Panc1 (cell line): Measurements from ENCODE around the gene CD226. TPM values are rescaled to one million over a fixed set of nuclear protein-coding genes. Genes with fewer than 3 reads are reported as not detected.

ENCODE experiments used
- ATAC-seq: fragments of 200-7000 bp; cut with Tn5 transposase; 2 replicates; pipeline ENCODE4 v1.9.1; 2020; ENCODE audit warnings: mild to moderate bottlenecking, moderate library complexity
- BruUV-seq: library from RNA; stranded (reverse); fragments of 400-500 nt; replicated peaks from 2 replicates; lab custom pipeline; 2021; lab: Mats Ljungman, UMichigan
- CTCF ChIA-PET: fragments of 300-600 bp; sonication (Branson Sonifier 250); formaldehyde crosslinking; loops from one replicate; lab custom pipeline; 2022; ENCODE audit warnings: antibody characterized with exemption; lab: Charles Lee
- POLR2A ChIA-PET: fragments of 300-600 bp; sonication (Branson Sonifier 250); formaldehyde crosslinking; loops from one replicate; lab custom pipeline; 2022; ENCODE audit warnings: antibody characterized with exemption; lab: Charles Lee
- DNase-seq: peaks from one replicate; pipeline ENCODE4 v3.0.0-alpha.2; 2010; ENCODE audit warnings: low read depth, low spot score
- H3K27ac ChIP-seq: 2 replicates; pipeline ENCODE4 v1.5.1; 2011; ENCODE audit warnings: mild to moderate bottlenecking, low read length, inconsistent platforms
- H3K27me3 ChIP-seq: fragments of 200-500 bp; sonication (Bioruptor generic); 2 replicates; pipeline ENCODE4 v1.6.0; 2014; ENCODE audit warnings: low read length, inconsistent platforms; ENCODE audit not compliant: control insufficient read depth, insufficient read depth
- H3K36me3 ChIP-seq: fragments of 200-500 bp; sonication (Bioruptor generic); 2 replicates; pipeline ENCODE4 v1.5.1; 2014; ENCODE audit warnings: inconsistent platforms, mild to moderate bottlenecking, low read length, moderate library complexity; ENCODE audit not compliant: control insufficient read depth, insufficient read depth
- H3K4me1 ChIP-seq: 2 replicates; pipeline ENCODE4 v1.5.1; 2011; ENCODE audit warnings: inconsistent platforms, mild to moderate bottlenecking, low read length, moderate library complexity; ENCODE audit not compliant: control insufficient read depth, insufficient read depth
- H3K4me3 ChIP-seq, 2 experiments: 2 replicates each; pipeline ENCODE4 v1.5.1; 2011 to 2012; ENCODE audit warnings: low read depth in 2 of 2, low read length in 2 of 2, mild to moderate bottlenecking in 2 of 2, inconsistent platforms in 1 of 2, moderate library complexity in 1 of 2
- H3K9me3 ChIP-seq: fragments of 200-500 bp; sonication (Bioruptor generic); 2 replicates; pipeline ENCODE4 v1.5.1; 2014; ENCODE audit warnings: low read depth, mild to moderate bottlenecking, inconsistent platforms, low read length, moderate library complexity; ENCODE audit not compliant: control insufficient read depth, insufficient read depth
- POLR2AphosphoS5 ChIP-seq: IDR thresholded peaks from 2 replicates; pipeline ENCODE4 v1.6.1; 2012; ENCODE audit warnings: mild to moderate bottlenecking, low read depth, low read length, moderate library complexity
- REST ChIP-seq, 2 experiments: IDR thresholded peaks; 2 replicates each; pipeline ENCODE4 v1.6.1; 2011 to 2012; ENCODE audit warnings: low read depth in 2 of 2, control low read depth in 1 of 2, low read length in 1 of 2, mild to moderate bottlenecking in 1 of 2, moderate library complexity in 1 of 2; ENCODE audit not compliant: insufficient read depth in 1 of 2
- SIN3A ChIP-seq: IDR thresholded peaks from 2 replicates; pipeline ENCODE4 v1.6.1; 2012; ENCODE audit warnings: low read depth, mild to moderate bottlenecking, low read length, moderate library complexity, borderline replicate concordance; ENCODE audit not compliant: insufficient read depth
- TCF7L2 ChIP-seq: IDR thresholded peaks from 2 replicates; pipeline ENCODE4 v1.6.1; 2011; ENCODE audit warnings: mild to moderate bottlenecking, low read depth, low read length, inconsistent platforms
- in situ Hi-C: cut with HindIII; loops from 2 replicates; pipeline ENCODE4 v1.10.0; 2016; ENCODE audit warnings: low sequenced_read_pairs, low pct_unique_long_range_greater_than_20kb
- intact Hi-C: fragments of 100-400 bp; cut with micrococcal nuclease; formaldehyde crosslinking; loops from one replicate; pipeline ENCODE4 v1.10.0; 2022; ENCODE audit not compliant: unreplicated experiment
- total RNA-seq: library from RNA; stranded (reverse); gene quantifications from one replicate; pipeline ENCODE4 v1.2.1, GENCODE V29; 2021; ENCODE audit not compliant: unreplicated experiment
- TF ChIP-seq, protein P1 (sequence below): fragments of 450-650 bp; IDR thresholded peaks from 2 replicates; pipeline ENCODE4 v1.5.1; 2017; ENCODE audit warnings: mild to moderate bottlenecking

CD226 gene
- total RNA-seq, 1 experiment from 2014 or later, result 0.95 TPM

DNA sequence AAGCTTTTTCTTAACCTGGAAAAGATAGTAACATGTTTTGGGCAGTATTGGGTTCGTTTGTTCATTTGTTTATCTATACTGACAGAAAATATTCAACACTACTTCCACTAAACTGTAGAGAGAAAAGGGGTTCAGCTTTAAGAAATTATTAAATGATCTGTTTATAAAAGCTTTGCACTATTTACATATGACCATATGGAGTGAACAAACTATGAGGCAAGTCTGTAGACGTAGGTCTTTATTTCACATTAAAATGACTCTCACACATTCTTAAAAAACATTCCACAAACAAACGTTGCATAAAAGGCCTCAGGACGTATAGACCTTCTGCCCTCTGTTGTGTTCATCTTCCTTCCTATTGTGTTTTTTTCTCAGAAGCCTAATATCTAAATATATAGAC, 94.6 kb downstream of the CD226 start:
- intact Hi-C loops, result no loop called here
- H3K4me1 ChIP-seq, result no peaks in the 10 kb centered on the region
- in situ Hi-C loops, result no loop called here
- DNase-seq, result no peak
- H3K27ac ChIP-seq, result no peak overlapping the region
- TF ChIP-seq, protein P1, sequence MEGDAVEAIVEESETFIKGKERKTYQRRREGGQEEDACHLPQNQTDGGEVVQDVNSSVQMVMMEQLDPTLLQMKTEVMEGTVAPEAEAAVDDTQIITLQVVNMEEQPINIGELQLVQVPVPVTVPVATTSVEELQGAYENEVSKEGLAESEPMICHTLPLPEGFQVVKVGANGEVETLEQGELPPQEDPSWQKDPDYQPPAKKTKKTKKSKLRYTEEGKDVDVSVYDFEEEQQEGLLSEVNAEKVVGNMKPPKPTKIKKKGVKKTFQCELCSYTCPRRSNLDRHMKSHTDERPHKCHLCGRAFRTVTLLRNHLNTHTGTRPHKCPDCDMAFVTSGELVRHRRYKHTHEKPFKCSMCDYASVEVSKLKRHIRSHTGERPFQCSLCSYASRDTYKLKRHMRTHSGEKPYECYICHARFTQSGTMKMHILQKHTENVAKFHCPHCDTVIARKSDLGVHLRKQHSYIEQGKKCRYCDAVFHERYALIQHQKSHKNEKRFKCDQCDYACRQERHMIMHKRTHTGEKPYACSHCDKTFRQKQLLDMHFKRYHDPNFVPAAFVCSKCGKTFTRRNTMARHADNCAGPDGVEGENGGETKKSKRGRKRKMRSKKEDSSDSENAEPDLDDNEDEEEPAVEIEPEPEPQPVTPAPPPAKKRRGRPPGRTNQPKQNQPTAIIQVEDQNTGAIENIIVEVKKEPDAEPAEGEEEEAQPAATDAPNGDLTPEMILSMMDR, result no peak
- TF ChIP-seq SIN3A (no peak), TCF7L2 (no peak), REST (IDR thresholded peaks at IDR 0.05; ENCODE audit: insufficient read depth in 1 of 2, low read depth in 2 of 2, low read length in 1 of 2) (no peak), POLR2AphosphoS5 (no peak)
- BruUV-seq, result no TSS peak
- no peak overlapping the region for H3K4me3 ChIP-seq
- H3K36me3 ChIP-seq, result no peaks in the 10 kb centered on the region
- POLR2A ChIA-PET, result no interaction called here
- H3K9me3 ChIP-seq, result no peaks in the 10 kb centered on the region
- no peak for ATAC-seq
- CTCF ChIA-PET, result no interaction called here
- no peaks in the 10 kb centered on the region for H3K27me3 ChIP-seq

DNA sequence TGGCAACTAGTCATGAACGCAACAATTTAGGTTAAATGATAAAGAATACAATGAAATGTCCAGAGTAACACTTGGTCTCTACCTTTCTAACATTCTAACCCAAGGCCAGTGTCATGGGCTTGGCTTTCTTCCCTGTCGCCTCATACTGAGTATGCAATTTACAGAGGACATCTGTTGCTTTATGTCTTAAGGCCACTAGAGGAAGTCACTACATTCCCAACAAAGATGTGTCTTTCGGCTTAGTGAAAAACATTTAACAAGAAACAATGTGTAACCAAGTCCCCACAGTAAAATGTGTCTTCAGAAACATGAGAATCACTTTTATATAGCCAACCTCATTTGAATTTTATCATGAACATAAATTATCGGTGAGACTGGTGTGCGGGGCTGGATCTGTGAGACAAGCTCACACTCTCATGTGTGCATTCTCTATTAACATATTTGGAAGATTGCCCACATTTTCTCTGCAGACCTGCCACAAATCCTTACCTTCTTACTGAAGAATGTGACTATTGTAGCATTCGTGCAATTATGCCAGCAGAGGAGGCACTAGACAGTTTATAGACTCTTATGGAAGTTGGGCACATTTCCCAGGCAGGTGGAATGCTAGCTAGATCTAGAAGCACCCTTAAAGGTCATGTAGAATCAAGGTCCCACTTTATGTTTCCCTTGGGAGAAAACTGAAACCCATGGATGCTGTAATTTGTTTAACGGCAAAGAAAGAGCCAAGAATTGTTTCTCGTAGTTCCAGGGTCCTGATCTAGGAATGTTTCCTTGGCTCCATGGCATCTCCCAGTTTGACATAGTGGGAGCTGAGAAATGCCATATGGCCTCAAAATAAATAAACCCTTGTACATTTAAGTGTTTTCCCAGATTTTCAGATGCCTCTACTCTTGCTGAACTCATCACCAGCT, 101.8 kb downstream of the CD226 start:
- H3K27me3 ChIP-seq, result no peaks in the 10 kb centered on the region
- H3K4me1 ChIP-seq, result no peaks in the 10 kb centered on the region
- ATAC-seq (no peak), DNase-seq (no peak)
- no peak overlapping the region for H3K4me3 ChIP-seq
- H3K27ac ChIP-seq, result no peak overlapping the region
- no peaks in the 10 kb centered on the region for H3K36me3 ChIP-seq
- H3K9me3 ChIP-seq, result no peaks in the 10 kb centered on the region
- intact Hi-C loops, result no loop called here
- no peak for TF ChIP-seq POLR2AphosphoS5
- TF ChIP-seq, protein P1, result peak; percentile 14; the same call in 1 of the 2 replicates
- BruUV-seq, result no TSS peak
- POLR2A ChIA-PET, result no interaction called here
- in situ Hi-C loops, result no loop called here
- CTCF ChIA-PET, result no interaction called here
